Gastroesophageal sphincter (tissue), 3 donors: ENCODE results near the gene CNOT10.

Experiments
- CTCF ChIP-seq, 4 experiments: fragments of 200-600 bp in 2 of 4; fragments of 450-650 bp in 2 of 4; sonication (generic) in 1 of 4; IDR thresholded peaks; one replicate each; pipeline ENCODE4 v1.5.1; 2017 to 2019; ENCODE audit warnings: antibody characterized with exemption in 4 of 4, mild to moderate bottlenecking in 2 of 4, moderate library complexity in 2 of 4
- EP300 ChIP-seq: sonication (generic); formaldehyde crosslinking; IDR thresholded peaks from one replicate; pipeline ENCODE4 v1.6.1; 2017; ENCODE audit warnings: antibody characterized with exemption, mild to moderate bottlenecking
- POLR2A ChIP-seq, 2 donors: fragments of 450-650 bp; IDR thresholded peaks; one replicate each; pipeline ENCODE4 v1.6.1; 2017; ENCODE audit warnings: antibody characterized with exemption in 2 of 2, mild to moderate bottlenecking in 2 of 2, moderate library complexity in 1 of 2

- TF ChIP-seq POLR2A (IDR thresholded peaks at IDR 0.05) (no peak), EP300 (no peak), CTCF (IDR thresholded peaks at IDR 0.05) (no peak)
Observed at GRCh38 chr3:32675164-32675563, 9.8 kb upstream of the CNOT10 start.
